K562 (cell line): ENCODE results near the gene SERTAD1. TPM values are rescaled to one million over a fixed set of nuclear protein-coding genes. Genes with fewer than 3 reads are reported as not detected.

Experiments
- KAT2B ChIP-seq: IDR thresholded peaks from one replicate; pipeline ENCODE4 v1.6.1; 2012; ENCODE audit warnings: low read depth, mild to moderate bottlenecking, control low read depth, inconsistent platforms, low read length, moderate library complexity
- MBD2 ChIP-seq: sonication (generic); IDR thresholded peaks from 2 replicates; pipeline ENCODE4 v1.6.1; 2016; ENCODE audit warnings: low read depth, borderline replicate concordance
- TCF7 ChIP-seq: sonication (generic); IDR thresholded peaks from 2 replicates; pipeline ENCODE4 v1.6.1; 2016; ENCODE audit warnings: antibody characterized with exemption, borderline replicate concordance
- ZFP1 ChIP-seq: fragments of 450-650 bp; formaldehyde crosslinking; IDR thresholded peaks from 2 replicates; pipeline ENCODE4 v1.4.0; 2020; ENCODE audit warnings: mild to moderate bottlenecking, mixed read lengths
- ZFP30 ChIP-seq: fragments of 250-450 bp; sonication (Bioruptor Pico); IDR thresholded peaks from 2 replicates; pipeline ENCODE4 v1.8.0; 2022; ENCODE audit warnings: moderate library complexity, mild to moderate bottlenecking, inconsistent platforms, borderline replicate concordance
- ZNF197 ChIP-seq: fragments of 200-800 bp; sonication (Bioruptor generic); IDR thresholded peaks from 2 replicates; pipeline ENCODE4 v1.6.1; 2016; ENCODE audit warnings: low read depth, missing genetic modification characterization, missing compliant biosample characterization
- ZNF76 ChIP-seq: fragments of 250-450 bp; sonication (Bioruptor Pico); IDR thresholded peaks from 2 replicates; pipeline ENCODE4 v1.4.0; 2020; ENCODE audit warnings: mild to moderate bottlenecking, moderate library complexity, borderline replicate concordance
- ZSCAN32 ChIP-seq: fragments of 450-650 bp; formaldehyde crosslinking; IDR thresholded peaks from 2 replicates; pipeline ENCODE4 v1.4.0; 2020; ENCODE audit warnings: mild to moderate bottlenecking, moderate library complexity
- polyA plus RNA-seq, 8 experiments: library from polyadenylated mRNA; depleted of rRNA in 4 of 8; stranded (reverse) in 5 of 8; unstranded in 3 of 8; fragments of >200 nt; fragmentation: Nextera tagmentation in 2 of 8; fragmentation: Illumina TruSeq in 1 of 8; extraction: Ambion mirVana in 2 of 8; extraction: Trizol in 1 of 8; gene quantifications; 2 replicates each; pipeline versions ENCODE4 v1.2.1 to v1.2.3, GENCODE V29; 2011 to 2014; ENCODE audit warnings: inconsistent platforms in 1 of 8, missing spikeins in 1 of 8
- total RNA-seq, 7 experiments: library from RNA; depleted of rRNA in 6 of 7; stranded (reverse); fragments of >200 nt in 6 of 7; fragmentation: Illumina TruSeq in 2 of 7; extraction: Trizol in 2 of 7; gene quantifications; 2 replicates each; pipeline versions ENCODE4 v1.2.1 to v1.2.3, GENCODE V29; 2011 to 2021; ENCODE audit warnings: low replicate concordance in 1 of 7
- TF ChIP-seq, protein P1 (sequence below): fragments of 450-650 bp; formaldehyde crosslinking; IDR thresholded peaks from 2 replicates; pipeline ENCODE4 v1.4.0; 2020; ENCODE audit warnings: mild to moderate bottlenecking
- TF ChIP-seq, protein P2 (sequence below): fragments of 250-450 bp; sonication (Bioruptor Pico); IDR thresholded peaks from 2 replicates; pipeline ENCODE4 v1.8.0; 2022; ENCODE audit warnings: moderate library complexity, mild to moderate bottlenecking, inconsistent platforms
- TF ChIP-seq, protein P3 (sequence below): fragments of 450-650 bp; IDR thresholded peaks from 2 replicates; pipeline ENCODE4 v1.6.1; 2016; ENCODE audit warnings: mild to moderate bottlenecking, moderate library complexity

SERTAD1 gene
- total and polyA plus RNA-seq, 9 of the 15 experiments (the other 6 are each of a cell fraction or from before 2014, with no cell fraction given), result 0.15 to 8.7 (median 4.9) TPM

DNA sequence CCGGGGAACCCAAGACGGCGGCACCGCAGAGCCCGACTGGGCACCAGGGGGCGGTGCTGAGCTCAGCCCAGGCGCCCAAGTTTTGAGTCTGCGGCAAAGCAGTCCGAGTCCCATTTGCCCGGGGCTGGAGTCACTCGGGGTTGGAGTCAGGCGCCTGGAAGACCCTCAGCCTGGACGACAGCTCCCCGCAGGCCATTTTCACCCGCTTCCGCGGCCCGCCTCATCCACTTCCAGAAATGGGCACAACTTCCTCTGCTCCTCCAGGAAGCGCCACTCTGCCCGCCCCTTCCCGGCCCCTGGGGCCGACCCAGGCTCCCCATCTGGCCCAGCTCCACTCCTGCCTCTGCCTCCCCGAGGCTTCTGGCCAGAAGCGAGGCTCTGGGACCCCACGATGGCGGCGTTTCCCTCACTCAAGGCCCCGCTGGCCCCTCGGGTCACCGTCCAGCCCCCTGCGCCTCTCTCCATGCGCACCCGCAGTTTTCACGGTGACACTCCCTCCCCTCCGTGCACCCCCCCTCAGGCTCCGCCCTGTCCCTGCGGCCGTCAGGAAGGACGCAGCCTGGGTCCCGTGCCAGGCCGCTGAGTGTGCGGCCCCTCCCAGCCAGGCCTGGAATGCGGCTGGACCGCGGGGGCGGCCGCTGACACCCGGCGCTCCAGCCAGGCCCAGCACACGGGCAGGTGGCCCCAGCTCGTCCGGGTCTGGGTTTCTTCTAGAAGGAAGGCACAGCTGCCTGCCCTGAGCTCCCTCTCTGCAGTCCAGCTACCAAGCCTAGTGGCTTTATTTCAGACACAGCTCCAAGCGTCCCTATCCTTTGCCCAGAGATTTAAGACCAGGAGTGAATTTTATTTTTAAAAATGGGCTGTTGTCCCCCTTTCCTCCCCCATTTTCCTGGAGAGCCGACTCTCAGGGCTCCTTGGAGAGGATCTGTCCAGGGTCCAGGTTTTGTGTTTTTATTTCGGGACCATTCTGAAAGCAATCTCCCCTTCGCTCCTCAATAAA, 4.7 kb downstream of the SERTAD1 start (continued):
- TF ChIP-seq, protein P1, sequence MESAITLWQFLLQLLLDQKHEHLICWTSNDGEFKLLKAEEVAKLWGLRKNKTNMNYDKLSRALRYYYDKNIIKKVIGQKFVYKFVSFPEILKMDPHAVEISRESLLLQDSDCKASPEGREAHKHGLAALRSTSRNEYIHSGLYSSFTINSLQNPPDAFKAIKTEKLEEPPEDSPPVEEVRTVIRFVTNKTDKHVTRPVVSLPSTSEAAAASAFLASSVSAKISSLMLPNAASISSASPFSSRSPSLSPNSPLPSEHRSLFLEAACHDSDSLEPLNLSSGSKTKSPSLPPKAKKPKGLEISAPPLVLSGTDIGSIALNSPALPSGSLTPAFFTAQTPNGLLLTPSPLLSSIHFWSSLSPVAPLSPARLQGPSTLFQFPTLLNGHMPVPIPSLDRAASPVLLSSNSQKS (CRISPR knock-in tag), result no peak
- TF ChIP-seq ZNF76 (CRISPR knock-in tag) (no peak), ZNF197 (CRISPR knock-in tag) (no peak), MBD2 (peak; percentile 59; the same call in 1 of the 2 replicates), TCF7 (no peak), ZFP30 (CRISPR knock-in tag) (no peak), ZSCAN32 (no peak), KAT2B (no peak), ZFP1 (CRISPR knock-in tag) (no peak)
- TF ChIP-seq, protein P2, sequence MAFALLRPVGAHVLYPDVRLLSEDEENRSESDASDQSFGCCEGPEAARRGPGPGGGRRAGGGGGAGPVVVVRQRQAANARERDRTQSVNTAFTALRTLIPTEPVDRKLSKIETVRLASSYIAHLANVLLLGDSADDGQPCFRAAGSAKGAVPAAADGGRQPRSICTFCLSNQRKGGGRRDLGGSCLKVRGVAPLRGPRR (CRISPR knock-in tag), result no peak
- TF ChIP-seq, protein P3, sequence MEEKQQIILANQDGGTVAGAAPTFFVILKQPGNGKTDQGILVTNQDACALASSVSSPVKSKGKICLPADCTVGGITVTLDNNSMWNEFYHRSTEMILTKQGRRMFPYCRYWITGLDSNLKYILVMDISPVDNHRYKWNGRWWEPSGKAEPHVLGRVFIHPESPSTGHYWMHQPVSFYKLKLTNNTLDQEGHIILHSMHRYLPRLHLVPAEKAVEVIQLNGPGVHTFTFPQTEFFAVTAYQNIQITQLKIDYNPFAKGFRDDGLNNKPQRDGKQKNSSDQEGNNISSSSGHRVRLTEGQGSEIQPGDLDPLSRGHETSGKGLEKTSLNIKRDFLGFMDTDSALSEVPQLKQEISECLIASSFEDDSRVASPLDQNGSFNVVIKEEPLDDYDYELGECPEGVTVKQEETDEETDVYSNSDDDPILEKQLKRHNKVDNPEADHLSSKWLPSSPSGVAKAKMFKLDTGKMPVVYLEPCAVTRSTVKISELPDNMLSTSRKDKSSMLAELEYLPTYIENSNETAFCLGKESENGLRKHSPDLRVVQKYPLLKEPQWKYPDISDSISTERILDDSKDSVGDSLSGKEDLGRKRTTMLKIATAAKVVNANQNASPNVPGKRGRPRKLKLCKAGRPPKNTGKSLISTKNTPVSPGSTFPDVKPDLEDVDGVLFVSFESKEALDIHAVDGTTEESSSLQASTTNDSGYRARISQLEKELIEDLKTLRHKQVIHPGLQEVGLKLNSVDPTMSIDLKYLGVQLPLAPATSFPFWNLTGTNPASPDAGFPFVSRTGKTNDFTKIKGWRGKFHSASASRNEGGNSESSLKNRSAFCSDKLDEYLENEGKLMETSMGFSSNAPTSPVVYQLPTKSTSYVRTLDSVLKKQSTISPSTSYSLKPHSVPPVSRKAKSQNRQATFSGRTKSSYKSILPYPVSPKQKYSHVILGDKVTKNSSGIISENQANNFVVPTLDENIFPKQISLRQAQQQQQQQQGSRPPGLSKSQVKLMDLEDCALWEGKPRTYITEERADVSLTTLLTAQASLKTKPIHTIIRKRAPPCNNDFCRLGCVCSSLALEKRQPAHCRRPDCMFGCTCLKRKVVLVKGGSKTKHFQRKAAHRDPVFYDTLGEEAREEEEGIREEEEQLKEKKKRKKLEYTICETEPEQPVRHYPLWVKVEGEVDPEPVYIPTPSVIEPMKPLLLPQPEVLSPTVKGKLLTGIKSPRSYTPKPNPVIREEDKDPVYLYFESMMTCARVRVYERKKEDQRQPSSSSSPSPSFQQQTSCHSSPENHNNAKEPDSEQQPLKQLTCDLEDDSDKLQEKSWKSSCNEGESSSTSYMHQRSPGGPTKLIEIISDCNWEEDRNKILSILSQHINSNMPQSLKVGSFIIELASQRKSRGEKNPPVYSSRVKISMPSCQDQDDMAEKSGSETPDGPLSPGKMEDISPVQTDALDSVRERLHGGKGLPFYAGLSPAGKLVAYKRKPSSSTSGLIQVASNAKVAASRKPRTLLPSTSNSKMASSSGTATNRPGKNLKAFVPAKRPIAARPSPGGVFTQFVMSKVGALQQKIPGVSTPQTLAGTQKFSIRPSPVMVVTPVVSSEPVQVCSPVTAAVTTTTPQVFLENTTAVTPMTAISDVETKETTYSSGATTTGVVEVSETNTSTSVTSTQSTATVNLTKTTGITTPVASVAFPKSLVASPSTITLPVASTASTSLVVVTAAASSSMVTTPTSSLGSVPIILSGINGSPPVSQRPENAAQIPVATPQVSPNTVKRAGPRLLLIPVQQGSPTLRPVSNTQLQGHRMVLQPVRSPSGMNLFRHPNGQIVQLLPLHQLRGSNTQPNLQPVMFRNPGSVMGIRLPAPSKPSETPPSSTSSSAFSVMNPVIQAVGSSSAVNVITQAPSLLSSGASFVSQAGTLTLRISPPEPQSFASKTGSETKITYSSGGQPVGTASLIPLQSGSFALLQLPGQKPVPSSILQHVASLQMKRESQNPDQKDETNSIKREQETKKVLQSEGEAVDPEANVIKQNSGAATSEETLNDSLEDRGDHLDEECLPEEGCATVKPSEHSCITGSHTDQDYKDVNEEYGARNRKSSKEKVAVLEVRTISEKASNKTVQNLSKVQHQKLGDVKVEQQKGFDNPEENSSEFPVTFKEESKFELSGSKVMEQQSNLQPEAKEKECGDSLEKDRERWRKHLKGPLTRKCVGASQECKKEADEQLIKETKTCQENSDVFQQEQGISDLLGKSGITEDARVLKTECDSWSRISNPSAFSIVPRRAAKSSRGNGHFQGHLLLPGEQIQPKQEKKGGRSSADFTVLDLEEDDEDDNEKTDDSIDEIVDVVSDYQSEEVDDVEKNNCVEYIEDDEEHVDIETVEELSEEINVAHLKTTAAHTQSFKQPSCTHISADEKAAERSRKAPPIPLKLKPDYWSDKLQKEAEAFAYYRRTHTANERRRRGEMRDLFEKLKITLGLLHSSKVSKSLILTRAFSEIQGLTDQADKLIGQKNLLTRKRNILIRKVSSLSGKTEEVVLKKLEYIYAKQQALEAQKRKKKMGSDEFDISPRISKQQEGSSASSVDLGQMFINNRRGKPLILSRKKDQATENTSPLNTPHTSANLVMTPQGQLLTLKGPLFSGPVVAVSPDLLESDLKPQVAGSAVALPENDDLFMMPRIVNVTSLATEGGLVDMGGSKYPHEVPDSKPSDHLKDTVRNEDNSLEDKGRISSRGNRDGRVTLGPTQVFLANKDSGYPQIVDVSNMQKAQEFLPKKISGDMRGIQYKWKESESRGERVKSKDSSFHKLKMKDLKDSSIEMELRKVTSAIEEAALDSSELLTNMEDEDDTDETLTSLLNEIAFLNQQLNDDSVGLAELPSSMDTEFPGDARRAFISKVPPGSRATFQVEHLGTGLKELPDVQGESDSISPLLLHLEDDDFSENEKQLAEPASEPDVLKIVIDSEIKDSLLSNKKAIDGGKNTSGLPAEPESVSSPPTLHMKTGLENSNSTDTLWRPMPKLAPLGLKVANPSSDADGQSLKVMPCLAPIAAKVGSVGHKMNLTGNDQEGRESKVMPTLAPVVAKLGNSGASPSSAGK, result peak; percentile 26; the same call in 1 of the 2 replicates
